T-helper 1 cell (primary cell): ENCODE measurements around the gene LHX4.

ENCODE experiments used
- DNase-seq, 5 donors: peaks; one replicate each; pipeline ENCODE4 v3.0.0-alpha.2; 2012 to 2020

LHX4 gene

GRCh38 chr1:180247061-180247460 lies 17.0 kb downstream of the LHX4 start:
- DNase-seq, result no peak

GRCh38 chr1:180247580-180247979 lies 17.5 kb downstream of the LHX4 start:
- DNase-seq, result no peak

- DNase-seq, result no peak
Observed at GRCh38 chr1:180248176-180248575, 18.1 kb downstream of the LHX4 start.

DNA sequence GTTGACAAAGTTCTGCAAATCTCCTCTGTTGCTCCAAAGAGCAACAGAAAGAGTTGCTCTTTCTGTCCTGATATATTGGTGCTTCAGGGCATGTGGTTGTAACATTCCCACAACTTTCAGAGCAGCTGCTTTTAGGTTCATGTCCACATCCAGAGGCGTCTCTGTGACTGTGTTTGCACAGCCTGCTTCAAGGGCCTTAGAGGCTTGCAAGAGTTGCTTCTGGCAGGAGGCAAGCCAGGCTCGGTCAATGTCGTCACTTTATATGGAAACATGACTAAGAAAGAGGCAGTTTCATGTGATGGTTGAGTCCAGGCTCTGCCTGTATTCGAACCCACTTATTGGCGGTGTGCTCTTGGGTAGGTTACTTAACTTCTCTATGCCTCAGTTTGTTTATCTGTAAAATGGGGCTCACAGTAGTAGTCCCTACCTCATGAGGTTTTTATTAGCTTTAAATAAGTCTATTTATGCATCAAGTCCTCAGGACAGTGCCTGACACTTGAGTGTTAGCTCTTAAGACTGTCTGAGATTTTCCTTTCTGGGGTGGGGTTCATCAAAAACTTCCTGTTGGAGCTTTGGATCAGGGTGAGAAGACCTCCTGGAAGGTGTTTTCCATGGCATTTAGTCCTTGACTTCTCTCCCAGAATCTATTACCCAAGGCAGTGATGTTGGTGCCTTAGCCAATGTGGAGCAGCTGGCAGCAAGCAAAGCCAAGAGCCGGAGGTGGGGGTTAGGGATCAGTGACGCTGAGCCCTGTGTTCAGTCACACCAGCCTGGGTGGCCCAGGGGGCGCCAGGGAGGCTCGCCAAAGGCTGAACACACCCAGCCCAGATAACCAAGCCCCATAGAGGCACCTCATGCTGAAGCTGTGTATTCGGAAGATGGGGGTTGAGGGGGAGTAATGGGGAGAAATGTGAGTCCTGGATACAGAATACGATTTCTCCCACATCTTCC lies 18.9 kb downstream of the LHX4 start:
- no peak for DNase-seq

- no peak for DNase-seq
Observed at GRCh38 chr1:180249725-180250498, 19.8 kb downstream of the LHX4 start.

DNA sequence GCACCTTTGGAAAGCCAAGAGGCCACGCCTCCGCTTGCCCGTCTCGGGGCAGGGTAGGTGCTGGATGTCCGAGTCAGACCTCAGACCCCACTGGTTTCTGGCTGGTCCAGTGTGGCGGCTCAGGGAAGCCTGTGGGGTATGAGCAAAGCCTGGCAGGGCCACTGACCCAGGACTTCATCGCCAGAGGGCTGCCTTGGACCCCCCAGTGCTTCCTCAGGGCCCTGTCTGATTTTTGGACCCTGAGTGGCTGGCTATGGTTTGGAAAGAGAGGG lies 20.4 kb downstream of the LHX4 start:
- DNase-seq, result no peak

DNA sequence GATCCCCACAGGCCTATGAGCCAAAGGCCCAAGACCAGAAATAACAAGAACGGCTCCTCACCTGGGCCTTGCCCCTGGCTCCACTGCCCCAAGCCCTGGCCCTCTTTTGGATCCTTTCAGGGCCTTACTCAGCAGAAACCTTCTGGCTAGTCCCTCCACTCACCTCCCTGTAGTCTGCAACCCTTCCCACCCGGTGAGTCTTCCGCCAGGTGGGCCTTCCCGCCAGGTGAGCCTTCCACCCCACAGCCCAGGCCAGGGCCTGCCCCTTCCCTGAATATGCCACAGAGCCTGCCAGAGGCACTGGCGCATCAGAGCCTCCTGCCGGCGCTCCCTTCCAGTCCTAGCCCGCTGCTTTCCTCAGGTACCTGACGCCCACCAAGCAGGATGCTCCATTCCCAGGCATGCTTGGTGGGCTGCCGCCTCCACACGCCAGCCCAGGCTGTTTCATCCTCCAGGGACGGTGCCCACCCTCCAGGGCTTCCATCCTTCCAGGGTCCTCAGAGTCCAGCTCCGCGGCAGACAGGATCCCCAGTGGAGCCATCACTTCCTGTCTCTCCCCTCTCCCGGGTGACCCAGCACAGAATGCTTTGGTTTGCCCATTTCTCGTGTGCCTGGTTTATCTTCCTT lies 20.9 kb downstream of the LHX4 start:
- no peak for DNase-seq

DNA sequence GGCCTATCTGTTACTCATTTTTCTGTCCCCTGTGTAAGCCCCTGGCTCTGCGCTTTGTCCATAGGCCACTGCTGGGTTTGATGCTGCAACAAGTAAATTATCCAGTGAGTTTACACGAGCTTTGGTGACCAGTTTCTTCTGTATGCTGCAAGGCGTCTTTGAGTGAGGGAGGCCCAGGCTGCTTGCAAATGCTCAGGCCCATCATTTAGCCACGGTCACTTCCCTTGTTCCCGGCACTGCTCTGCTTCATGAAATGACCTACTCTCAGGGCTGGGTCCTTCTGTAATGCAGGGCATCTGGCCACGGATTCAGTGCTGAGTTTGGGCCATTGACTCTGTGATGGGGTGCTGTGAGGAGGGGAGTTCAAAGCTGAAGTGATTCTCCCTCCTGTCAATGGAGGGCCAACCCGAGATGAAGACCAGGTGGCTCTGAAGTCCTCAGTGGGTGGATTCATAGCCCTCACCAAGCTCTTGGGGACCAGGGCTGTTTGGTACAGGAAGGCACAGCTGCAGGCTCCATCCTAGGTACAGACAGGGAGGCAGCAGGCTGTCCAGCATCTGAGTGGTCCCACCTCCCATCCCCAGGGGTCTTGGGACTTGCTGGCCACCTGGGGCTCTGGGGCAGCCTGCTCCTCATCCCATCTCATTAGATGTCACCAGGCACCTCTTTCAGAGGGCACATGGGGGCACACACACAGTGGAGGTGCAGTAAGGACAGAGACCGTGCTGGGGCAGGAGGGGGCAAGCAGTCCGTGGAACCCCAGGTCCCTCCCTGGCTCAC lies 21.7 kb downstream of the LHX4 start:
- no peak for DNase-seq

DNA sequence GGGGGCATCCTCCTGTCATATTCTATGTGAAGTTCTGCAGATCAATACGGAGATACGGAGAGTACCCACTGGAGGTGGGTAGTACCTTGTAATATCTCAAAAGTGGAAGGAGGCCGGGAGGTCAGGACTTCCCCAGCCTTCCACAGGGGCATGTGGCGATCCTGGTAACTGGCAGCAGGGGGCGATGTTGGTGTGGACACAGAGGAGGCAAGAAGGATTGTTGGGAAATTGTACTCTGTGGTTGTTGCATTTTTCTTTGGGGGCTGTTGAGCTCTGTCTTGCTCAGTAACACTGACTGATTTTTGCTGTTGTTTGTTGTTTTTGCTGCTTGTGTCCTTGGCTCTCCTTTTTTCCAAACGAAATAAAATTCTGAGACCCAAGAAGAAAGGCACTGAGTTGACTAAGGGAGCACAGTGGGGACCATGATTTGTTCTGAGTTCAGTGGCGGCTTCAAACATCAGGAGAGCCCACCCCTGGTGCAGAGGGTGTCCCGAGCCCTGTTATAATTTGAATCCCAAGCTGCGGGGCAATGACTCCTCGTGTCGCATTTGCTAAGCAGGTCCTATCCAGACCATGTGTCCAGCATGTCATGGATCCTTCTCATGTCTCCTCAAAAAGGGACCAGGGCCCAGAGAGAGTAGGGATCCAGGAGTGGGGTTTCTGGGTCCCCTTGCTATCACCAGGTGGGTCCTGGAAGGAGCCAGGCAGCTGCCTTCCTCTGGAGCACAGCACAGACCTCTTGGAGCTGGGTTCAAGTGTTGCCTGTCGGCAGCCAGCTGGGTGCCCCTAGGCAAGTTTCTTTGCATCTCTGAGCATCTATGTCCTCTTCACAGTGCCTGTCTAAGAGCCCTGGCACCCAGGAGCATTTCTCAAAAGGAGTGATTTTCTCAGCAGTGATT lies 22.8 kb downstream of the LHX4 start:
- DNase-seq, result peak in 4 of 5 donors; percentile 44 to 51 (median 49)

GRCh38 chr1:180253585-180254495 lies 23.8 kb downstream of the LHX4 start:
- no peak for DNase-seq

DNA sequence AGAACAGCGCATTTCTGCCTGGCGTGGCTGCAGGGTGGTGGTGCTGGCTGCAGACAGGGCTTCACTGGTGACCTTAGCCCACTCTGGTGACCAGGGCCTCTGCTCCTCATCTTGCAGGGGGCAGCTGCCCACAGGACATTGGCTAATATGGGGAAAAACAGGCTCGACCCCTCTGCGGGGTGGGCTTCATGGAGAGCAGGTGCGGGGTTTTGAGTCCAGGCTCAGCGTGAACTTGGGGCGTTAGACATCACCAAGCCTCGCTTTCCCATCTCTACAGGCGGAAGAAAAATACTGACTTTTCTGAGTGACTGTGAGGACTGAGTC lies 24.4 kb downstream of the LHX4 start:
- DNase-seq, result no peak

GRCh38 chr1:180254854-180255253 lies 24.8 kb downstream of the LHX4 start:
- DNase-seq, result no peak

- no peak for DNase-seq
Observed at GRCh38 chr1:180255536-180256340, 25.7 kb downstream of the LHX4 start.

GRCh38 chr1:180256341-180257027 lies 26.4 kb downstream of the LHX4 start:
- DNase-seq, result no peak

GRCh38 chr1:180257028-180257386 lies 26.9 kb downstream of the LHX4 start:
- DNase-seq, result no peak

DNA sequence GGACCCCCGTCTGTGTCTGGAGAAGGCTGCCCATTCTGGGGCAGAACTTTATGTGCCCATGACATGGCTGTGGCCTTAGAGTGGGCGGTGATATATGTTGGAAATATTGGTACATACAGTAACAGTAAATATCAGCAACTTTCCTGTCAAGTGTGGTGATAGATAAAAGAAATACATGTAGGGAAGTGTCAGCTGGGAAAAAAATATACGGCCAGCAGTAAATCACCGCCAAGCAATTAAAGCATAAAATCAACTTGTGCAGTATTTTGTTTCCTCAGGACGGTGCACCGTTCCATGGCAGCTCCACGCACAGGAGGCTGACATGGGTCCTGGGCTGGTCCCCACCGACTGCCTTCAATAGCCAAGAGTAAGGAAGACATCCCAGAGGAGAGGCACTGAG lies 27.4 kb downstream of the LHX4 start:
- DNase-seq, result no peak

DNA sequence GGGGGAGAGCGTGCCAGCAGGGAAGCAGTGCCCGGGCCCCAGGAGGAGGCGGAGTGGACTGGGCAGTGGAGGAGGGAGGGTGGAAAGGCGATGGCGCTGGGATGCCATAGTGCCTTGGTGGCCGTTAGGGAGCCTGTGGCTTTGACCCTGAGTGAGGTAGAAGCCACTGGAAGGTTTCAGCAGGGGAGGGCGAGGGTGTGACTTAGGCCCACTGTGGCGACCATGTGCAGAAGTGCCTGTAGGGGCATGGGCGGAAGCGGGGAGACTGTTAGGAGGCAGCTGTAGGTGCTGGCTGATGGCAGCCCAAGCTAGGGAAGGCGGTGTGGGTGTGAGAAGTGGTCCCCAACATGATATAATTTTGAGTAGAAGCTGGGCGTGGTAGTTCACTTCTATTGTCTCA lies 28.2 kb downstream of the LHX4 start:
- no peak for DNase-seq

DNA sequence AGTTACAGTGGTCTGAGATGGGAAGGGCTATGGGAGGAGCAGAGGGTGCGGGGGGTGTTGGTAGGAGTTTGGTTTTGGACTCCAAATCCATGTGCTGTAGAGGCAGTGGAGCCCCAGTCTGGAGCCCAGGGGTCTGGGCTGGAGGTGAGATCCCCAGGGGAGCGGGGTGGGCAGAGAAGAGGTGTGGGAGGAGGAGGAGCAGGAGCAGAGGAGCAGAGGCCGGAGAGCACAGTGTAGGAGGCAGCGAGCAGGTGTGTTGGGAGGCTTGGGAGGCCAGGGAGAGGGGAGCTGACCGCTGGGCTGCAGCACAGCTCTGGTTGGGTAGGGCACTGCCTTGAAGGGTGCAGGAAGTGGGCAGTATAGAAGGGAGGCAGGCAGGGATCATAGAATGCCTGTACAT lies 28.9 kb downstream of the LHX4 start:
- no peak for DNase-seq
